ENCODE measurements around the gene AKR1B15.

Gene AKR1B15

DNA sequence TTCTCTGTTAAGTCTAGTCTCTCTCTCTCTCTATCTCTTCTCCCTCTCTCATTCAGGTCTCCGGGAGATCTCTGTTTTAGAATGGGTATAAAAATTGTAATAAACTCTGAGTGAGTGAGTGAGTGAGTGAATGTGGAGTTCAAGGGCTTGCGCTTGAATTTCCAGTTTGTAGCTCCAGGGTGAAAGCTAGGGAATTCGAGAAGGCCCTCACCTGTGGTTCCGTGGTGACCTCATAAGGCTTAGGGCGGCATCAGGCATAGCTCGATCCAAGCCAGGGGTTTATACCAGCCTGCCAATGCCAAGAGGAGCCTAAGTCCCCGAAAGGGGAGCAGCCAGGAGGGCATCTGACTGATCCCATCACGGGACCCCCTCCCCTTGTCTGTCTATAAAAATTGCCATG is 456 bp downstream of the AKR1B15 start:
- Histone ChIP-seq H2AFZ (ENCODE audit: low read length) (no peak overlapping the region), H3K4me1 (ENCODE audit: insufficient read depth, low read length, severe bottlenecking) (no peaks in the 10 kb centered on the region), H3K9me3 (ENCODE audit: low read length) (no peaks in the 10 kb centered on the region), H3K27ac (ENCODE audit: low read depth, low read length, poor library complexity, severe bottlenecking) (no peak overlapping the region), H4K20me1 (ENCODE audit: insufficient read depth, low read length) (no peaks in the 10 kb centered on the region), H3K4me3 (ENCODE audit: low read depth, low read length, poor library complexity, severe bottlenecking) (no peak overlapping the region), H3K27me3 (ENCODE audit: insufficient read depth, low read length) (no peaks in the 10 kb centered on the region), H3K4me2 (ENCODE audit: low read length) (no peak overlapping the region), H3F3A (ENCODE audit: insufficient read depth, low read length) (no peaks in the 10 kb centered on the region), H3K79me2 (ENCODE audit: insufficient read depth, low read length) (no peaks in the 10 kb centered on the region), H3K36me3 (ENCODE audit: insufficient read depth, low read length) (no peaks in the 10 kb centered on the region), H3K9ac (ENCODE audit: low read length) (no peak overlapping the region), H3K9me2 (ENCODE audit: low read depth, low read length) (no peaks in the 10 kb centered on the region)
- no peak for TF ChIP-seq EZH2 (IDR thresholded peaks at IDR 0.05; ENCODE audit: borderline replicate concordance, low read length)
- TF ChIP-seq, protein P1, sequence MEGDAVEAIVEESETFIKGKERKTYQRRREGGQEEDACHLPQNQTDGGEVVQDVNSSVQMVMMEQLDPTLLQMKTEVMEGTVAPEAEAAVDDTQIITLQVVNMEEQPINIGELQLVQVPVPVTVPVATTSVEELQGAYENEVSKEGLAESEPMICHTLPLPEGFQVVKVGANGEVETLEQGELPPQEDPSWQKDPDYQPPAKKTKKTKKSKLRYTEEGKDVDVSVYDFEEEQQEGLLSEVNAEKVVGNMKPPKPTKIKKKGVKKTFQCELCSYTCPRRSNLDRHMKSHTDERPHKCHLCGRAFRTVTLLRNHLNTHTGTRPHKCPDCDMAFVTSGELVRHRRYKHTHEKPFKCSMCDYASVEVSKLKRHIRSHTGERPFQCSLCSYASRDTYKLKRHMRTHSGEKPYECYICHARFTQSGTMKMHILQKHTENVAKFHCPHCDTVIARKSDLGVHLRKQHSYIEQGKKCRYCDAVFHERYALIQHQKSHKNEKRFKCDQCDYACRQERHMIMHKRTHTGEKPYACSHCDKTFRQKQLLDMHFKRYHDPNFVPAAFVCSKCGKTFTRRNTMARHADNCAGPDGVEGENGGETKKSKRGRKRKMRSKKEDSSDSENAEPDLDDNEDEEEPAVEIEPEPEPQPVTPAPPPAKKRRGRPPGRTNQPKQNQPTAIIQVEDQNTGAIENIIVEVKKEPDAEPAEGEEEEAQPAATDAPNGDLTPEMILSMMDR (IDR thresholded peaks at IDR 0.05; ENCODE audit: low read length): no peak

DNA sequence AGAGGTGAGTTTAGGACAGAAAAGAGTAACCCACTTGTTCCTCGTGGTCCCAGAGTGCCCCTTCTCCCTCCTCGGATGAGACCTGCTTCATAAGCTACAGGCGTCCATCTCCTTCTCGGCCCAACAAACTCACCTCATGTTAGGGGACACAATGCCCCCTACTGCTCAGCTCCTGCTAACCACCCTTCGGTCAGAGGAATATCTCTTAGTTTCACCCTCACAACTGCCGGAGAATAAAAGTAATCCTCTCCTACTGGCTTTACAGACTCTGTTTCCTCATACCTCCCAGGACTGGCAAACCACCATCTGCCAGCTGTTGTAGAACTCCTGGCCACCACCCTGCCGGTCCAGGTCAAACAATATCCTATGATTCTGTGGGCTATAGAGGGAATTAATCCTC is 3.2 kb downstream of the AKR1B15 start:
- Histone ChIP-seq H3K4me2 (ENCODE audit: low read length) (no peak overlapping the region), H3K36me3 (ENCODE audit: insufficient read depth, low read length) (no peaks in the 10 kb centered on the region), H3K27me3 (ENCODE audit: insufficient read depth, low read length) (0 out of 2 replicates have a peak, but pooled peaks cover 8% of the 10 kb centered on the region), H3K9me2 (ENCODE audit: low read depth, low read length) (no peaks in the 10 kb centered on the region), H3F3A (ENCODE audit: insufficient read depth, low read length) (no peaks in the 10 kb centered on the region), H3K79me2 (ENCODE audit: insufficient read depth, low read length) (no peaks in the 10 kb centered on the region), H3K9ac (ENCODE audit: low read length) (no peak overlapping the region), H2AFZ (ENCODE audit: low read length) (no peak overlapping the region), H3K27ac (ENCODE audit: low read depth, low read length, poor library complexity, severe bottlenecking) (no peak overlapping the region), H3K4me1 (ENCODE audit: insufficient read depth, low read length, severe bottlenecking) (no peaks in the 10 kb centered on the region), H3K9me3 (ENCODE audit: low read length) (no peaks in the 10 kb centered on the region), H3K4me3 (ENCODE audit: low read depth, low read length, poor library complexity, severe bottlenecking) (no peak overlapping the region), H4K20me1 (ENCODE audit: insufficient read depth, low read length) (no peaks in the 10 kb centered on the region)
- TF ChIP-seq, protein P1 (IDR thresholded peaks at IDR 0.05; ENCODE audit: low read length): peak; percentile 51; the same call in 1 of the 2 replicates
- TF ChIP-seq EZH2 (IDR thresholded peaks at IDR 0.05; ENCODE audit: borderline replicate concordance, low read length): no peak

DNA sequence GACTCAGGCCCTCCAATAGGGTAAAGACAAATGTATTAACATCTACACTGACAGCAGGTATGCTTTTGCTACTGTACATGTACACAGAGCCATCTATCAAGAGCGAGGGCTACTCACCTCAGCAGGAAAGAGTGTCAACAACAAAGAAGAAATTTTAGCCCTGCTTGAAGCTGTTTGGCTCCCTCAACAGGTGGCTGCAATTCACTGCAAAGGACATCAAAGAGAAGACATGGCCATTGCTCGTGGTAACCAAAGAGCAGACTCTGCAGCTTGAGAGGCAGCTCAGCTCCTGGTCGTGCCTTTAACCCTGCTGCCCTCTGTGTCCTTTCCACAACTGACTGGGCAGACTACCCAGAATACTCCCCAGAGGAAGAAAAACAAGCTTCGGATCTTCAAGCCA is 5.1 kb downstream of the AKR1B15 start:
- Histone ChIP-seq H3K9me3 (ENCODE audit: low read length) (no peaks in the 10 kb centered on the region), H3K9ac (ENCODE audit: low read length) (no peak overlapping the region), H3K9me2 (ENCODE audit: low read depth, low read length) (no peaks in the 10 kb centered on the region), H3K36me3 (ENCODE audit: insufficient read depth, low read length) (no peaks in the 10 kb centered on the region), H4K20me1 (ENCODE audit: insufficient read depth, low read length) (no peaks in the 10 kb centered on the region), H3K4me3 (ENCODE audit: low read depth, low read length, poor library complexity, severe bottlenecking) (no peak overlapping the region), H2AFZ (ENCODE audit: low read length) (no peak overlapping the region), H3K79me2 (ENCODE audit: insufficient read depth, low read length) (no peaks in the 10 kb centered on the region), H3K4me2 (ENCODE audit: low read length) (no peak overlapping the region), H3F3A (ENCODE audit: insufficient read depth, low read length) (no peaks in the 10 kb centered on the region), H3K27ac (ENCODE audit: low read depth, low read length, poor library complexity, severe bottlenecking) (no peak overlapping the region), H3K4me1 (ENCODE audit: insufficient read depth, low read length, severe bottlenecking) (no peaks in the 10 kb centered on the region), H3K27me3 (ENCODE audit: insufficient read depth, low read length) (0 out of 2 replicates have a peak, but pooled peaks cover 8% of the 10 kb centered on the region)
- no peak for TF ChIP-seq EZH2 (IDR thresholded peaks at IDR 0.05; ENCODE audit: borderline replicate concordance, low read length)
- TF ChIP-seq, protein P1 (IDR thresholded peaks at IDR 0.05; ENCODE audit: low read length): peak; percentile 43
